ENCODE data around the gene EIPR1. TPM values are rescaled to one million over a fixed set of nuclear protein-coding genes. Genes with fewer than 3 reads are reported as not detected.
A peak's percentile ranks its signal among the peaks of the same experiment; 100 is the strongest.

Gene EIPR1
- polyA plus RNA-seq (2011; rRNA removed): 64.1 and 65.0 TPM in 2 replicates
- 84.9 and 88.0 TPM in 2 replicates for polyA plus RNA-seq (2012; cell fraction: cytosol; rRNA removed)
- polyA plus RNA-seq (2012; cell fraction: nucleus; rRNA removed): 65.5 and 70.2 TPM in 2 replicates
- 51.6 to 55.6 TPM (median 55.0 TPM) in 3 replicates for polyA plus RNA-seq (2017; fragmentation: RNase III; extraction: RNeasy Plus Mini Kit Qiagen cat#74134 plus additional on column Dnase treatment)
- polyA minus RNA-seq (2011; rRNA and poly(A)+ RNA removed): 51.1 and 51.8 TPM in 2 replicates

- ATAC-seq (peak; percentile 88 to 92), FAIRE-seq (no peak), DNase-seq (ENCODE audit: low read depth in 1 of 2, low spot score in 1 of 2) (peak; percentile 99 to 100)
- ChIA-PET POLR2A (interaction anchor here (0.6 to 1.8 kb wide), 7 partner anchors 8 to 198 kb away, joined by 3 to 9 read pairs (median 5); partner anchors contain the start of gene RNASEH1), CTCF (interaction anchor here (1.2 to 3.6 kb wide), 5 partner anchors 9 to 49 kb away, joined by 3 to 18 read pairs (median 7); no protein-coding TSS in a partner anchor)
- H3K4me2 ChIP-seq: peak within 1 kb of the TSS; percentile 99
- peaks cover 23% of the 10 kb centered on the region for H3K4me1 ChIP-seq
- no peaks in the 10 kb centered on the region for H3K9me3 ChIP-seq
- WGBS (ENCODE audit: missing lambda C conversion rate): 1% methylated on average over 45 of the region's 57 CpGs
- H3K4me3 ChIP-seq: peak within 1 kb of the TSS; percentile 66
- H3K27ac ChIP-seq: peak within 1 kb of the TSS; percentile 88 to 96
- TF ChIP-seq MAZ (IDR thresholded peaks at IDR 0.05; ENCODE audit: borderline replicate concordance, low read depth, low read length): no peak
- no peak for TF ChIP-seq FOXS1 (CRISPR knock-in tag; IDR thresholded peaks at IDR 0.05)
- no peak for TF ChIP-seq FOSL2 (IDR thresholded peaks at IDR 0.05)
- TF ChIP-seq FOSL2 (CRISPR knock-in tag; IDR thresholded peaks at IDR 0.05): peak; percentile 83
- TF ChIP-seq HEYL (CRISPR knock-in tag; IDR thresholded peaks at IDR 0.05): no peak
- TF ChIP-seq HMGXB4 (CRISPR knock-in tag; IDR thresholded peaks at IDR 0.05; ENCODE audit: borderline replicate concordance): no peak
- TF ChIP-seq EP300 (IDR thresholded peaks at IDR 0.05): 0 out of 5 replicates have a peak, but pooled peaks of 1 of the 2 experiments have one; percentile 24
- TF ChIP-seq CHD4 (IDR thresholded peaks at IDR 0.05; ENCODE audit: borderline replicate concordance): no peak; the same call in 1 of the 2 replicates
- TF ChIP-seq KDM1A (IDR thresholded peaks at IDR 0.05; ENCODE audit: low read depth): no peak; the same call in 1 of the 2 replicates
- no peak for TF ChIP-seq RARB (CRISPR knock-in tag; IDR thresholded peaks at IDR 0.05)
- TF ChIP-seq GATA3 (IDR thresholded peaks at IDR 0.05; ENCODE audit: borderline replicate concordance): peak; percentile 42; the same call in 1 of the 2 replicates
- TF ChIP-seq HOXB5 (CRISPR knock-in tag; IDR thresholded peaks at IDR 0.05): no peak; the same call in 1 of the 2 replicates
- TF ChIP-seq USF2 (IDR thresholded peaks at IDR 0.05): 0 out of 2 replicates have a peak, but pooled peaks have one; percentile 18
- no peak for TF ChIP-seq ATOH8 (CRISPR knock-in tag; IDR thresholded peaks at IDR 0.05; ENCODE audit: low read depth)
- no peak for TF ChIP-seq TFCP2L1 (CRISPR knock-in tag; IDR thresholded peaks at IDR 0.05)
- peak; percentile 95 for TF ChIP-seq MAX (IDR thresholded peaks at IDR 0.05)
- TF ChIP-seq CHD2 (IDR thresholded peaks at IDR 0.05; ENCODE audit: low read length, partially characterized antibody): no peak
- no peak for TF ChIP-seq NR3C1 (IDR thresholded peaks at IDR 0.05)
- no peak for TF ChIP-seq ZSCAN20 (CRISPR knock-in tag; IDR thresholded peaks at IDR 0.05)
- TF ChIP-seq EHF (CRISPR knock-in tag; IDR thresholded peaks at IDR 0.05): no peak
- no peak for TF ChIP-seq ZC3H11A (IDR thresholded peaks at IDR 0.05)
- 0 out of 2 replicates have a peak, but pooled peaks have one; percentile 53 for TF ChIP-seq RFX5 (IDR thresholded peaks at IDR 0.05)
- no peak for TF ChIP-seq EHMT2 (IDR thresholded peaks at IDR 0.05; ENCODE audit: low read depth)
- no peak for TF ChIP-seq HOXA7 (CRISPR knock-in tag; IDR thresholded peaks at IDR 0.05)
- TF ChIP-seq FOSB (CRISPR knock-in tag; IDR thresholded peaks at IDR 0.05): no peak
- TF ChIP-seq MYC (IDR thresholded peaks at IDR 0.05; ENCODE audit: borderline replicate concordance, low read length): peak; percentile 73
- TF ChIP-seq POLR2AphosphoS2 (conservative IDR thresholded peaks at IDR 0.05; ENCODE audit: low read length): no peak
- peak; percentile 69 for TF ChIP-seq KDM5A (IDR thresholded peaks at IDR 0.05)
- no peak for TF ChIP-seq SMC3 (IDR thresholded peaks at IDR 0.05)
- peak; percentile 76 for TF ChIP-seq BCL3 (IDR thresholded peaks at IDR 0.05)
- TF ChIP-seq JUN (IDR thresholded peaks at IDR 0.05): peak; percentile 90 to 96
- TF ChIP-seq MAFK (IDR thresholded peaks at IDR 0.05; ENCODE audit: partially characterized antibody): peak; percentile 92
- peak; percentile 71; the same call in 1 of the 2 replicates for TF ChIP-seq TP53 (CRISPR knock-in tag; IDR thresholded peaks at IDR 0.05)
- peak; percentile 82 for TF ChIP-seq POLR2A (IDR thresholded peaks at IDR 0.05; ENCODE audit: low read length)
- no peak for TF ChIP-seq BHLHE40 (IDR thresholded peaks at IDR 0.05; ENCODE audit: low read depth, low read length)
- TF ChIP-seq RCOR1 (IDR thresholded peaks at IDR 0.05; ENCODE audit: low read depth, low read length): no peak
- no peak for TF ChIP-seq RAD21 (conservative IDR thresholded peaks at IDR 0.05 in 1 of 2, IDR thresholded peaks at IDR 0.05 in 1 of 2)
These were observed at the start of gene EIPR1 for GRCh38 chr2:3377612-3378432. EIPR1 (minus strand) TSS chr2:3377818; CDS start chr2:3377689, 129 bp downstream.
